H9 (cell line): Measurements from ENCODE around the gene SYP. TPM values are rescaled to one million over a fixed set of nuclear protein-coding genes. Genes with fewer than 3 reads are reported as not detected.

ENCODE experiments used
- DNase-seq: peaks from one replicate; pipeline ENCODE4 v3.0.0-alpha.2; 2017
- H2AFZ ChIP-seq: one replicate; pipeline ENCODE4 v1.6.1; 2013; ENCODE audit warnings: mild to moderate bottlenecking, low read length, control low read depth, moderate library complexity
- H2AK5ac ChIP-seq: 2 replicates; pipeline ENCODE4 v1.6.1; 2013; ENCODE audit warnings: low read length, control low read depth, mixed read lengths; ENCODE audit not compliant: insufficient read length
- H2BK120ac ChIP-seq: one replicate; pipeline ENCODE4 v1.6.1; 2013; ENCODE audit warnings: low read depth, mild to moderate bottlenecking, low read length, control low read depth, inconsistent platforms; ENCODE audit not compliant: poor library complexity, severe bottlenecking
- H2BK12ac ChIP-seq: 2 replicates; pipeline ENCODE4 v1.6.1; 2013; ENCODE audit warnings: low read length, control low read depth, mixed read lengths, low read depth; ENCODE audit not compliant: insufficient read length
- H2BK15ac ChIP-seq: 2 replicates; pipeline ENCODE4 v1.6.1; 2013; ENCODE audit warnings: low read depth, low read length, control low read depth
- H2BK20ac ChIP-seq: one replicate; pipeline ENCODE4 v1.6.1; 2013; ENCODE audit warnings: low read depth, mild to moderate bottlenecking, low read length, control low read depth, inconsistent platforms; ENCODE audit not compliant: poor library complexity, severe bottlenecking
- H2BK5ac ChIP-seq: 2 replicates; pipeline ENCODE4 v1.6.1; 2013; ENCODE audit warnings: low read length, control low read depth, mixed read lengths; ENCODE audit not compliant: insufficient read length
- H3K14ac ChIP-seq: 2 replicates; pipeline ENCODE4 v1.6.1; 2013; ENCODE audit warnings: low read length, control low read depth; ENCODE audit not compliant: insufficient read depth
- H3K18ac ChIP-seq: 2 replicates; pipeline ENCODE4 v1.6.1; 2013; ENCODE audit warnings: low read depth, mild to moderate bottlenecking, mixed read lengths, low read length, control low read depth; ENCODE audit not compliant: insufficient read length
- H3K23ac ChIP-seq: 2 replicates; pipeline ENCODE4 v1.6.1; 2013; ENCODE audit warnings: low read length, control low read depth, mixed read lengths, low read depth; ENCODE audit not compliant: insufficient read length
- H3K23me2 ChIP-seq: 2 replicates; pipeline ENCODE4 v1.6.1; 2013; ENCODE audit warnings: low read depth, mild to moderate bottlenecking, mixed read lengths, low read length, control low read depth; ENCODE audit not compliant: insufficient read length, poor library complexity, severe bottlenecking
- H3K27ac ChIP-seq: 2 replicates; pipeline ENCODE4 v1.5.1; 2013; ENCODE audit warnings: low read length, control low read depth, mixed read lengths, low read depth; ENCODE audit not compliant: insufficient read length
- H3K27me3 ChIP-seq: 2 replicates; pipeline ENCODE4 v1.6.1; 2013; ENCODE audit warnings: low read length, control low read depth, inconsistent platforms; ENCODE audit not compliant: insufficient read depth
- H3K4ac ChIP-seq: 2 replicates; pipeline ENCODE4 v1.6.1; 2013; ENCODE audit warnings: low read depth, mild to moderate bottlenecking, control low read depth, inconsistent platforms, low read length, moderate library complexity
- H3K4me1 ChIP-seq: 2 replicates; pipeline ENCODE4 v1.6.1; 2013; ENCODE audit warnings: low read length, control low read depth, inconsistent platforms; ENCODE audit not compliant: insufficient read depth
- H3K4me2 ChIP-seq: 2 replicates; pipeline ENCODE4 v1.6.1; 2013; ENCODE audit warnings: low read length, control low read depth, mixed read lengths; ENCODE audit not compliant: insufficient read length, insufficient read depth
- H3K56ac ChIP-seq: 2 replicates; pipeline ENCODE4 v1.6.1; 2013; ENCODE audit warnings: low read depth, mild to moderate bottlenecking, mixed read lengths, low read length, control low read depth; ENCODE audit not compliant: insufficient read length
- H3K79me1 ChIP-seq: 2 replicates; pipeline ENCODE4 v1.6.1; 2013; ENCODE audit warnings: low read depth, mild to moderate bottlenecking, moderate library complexity, low read length, control low read depth, inconsistent platforms; ENCODE audit not compliant: insufficient read depth, poor library complexity, severe bottlenecking
- H3K79me2 ChIP-seq: 2 replicates; pipeline ENCODE4 v1.6.1; 2013; ENCODE audit warnings: low read length, control low read depth, inconsistent platforms; ENCODE audit not compliant: insufficient read depth
- H3K9ac ChIP-seq: 2 replicates; pipeline ENCODE4 v1.6.1; 2013; ENCODE audit warnings: low read length, control low read depth, mixed read lengths; ENCODE audit not compliant: insufficient read length; ENCODE audit errors: extremely low read depth
- H3K9me3 ChIP-seq: one replicate; pipeline ENCODE4 v1.6.1; 2013; ENCODE audit warnings: low read depth, low read length, inconsistent platforms; ENCODE audit not compliant: control insufficient read depth
- H3T11ph ChIP-seq: one replicate; pipeline ENCODE4 v1.6.1; 2013; ENCODE audit warnings: mild to moderate bottlenecking, low read length, control low read depth, inconsistent platforms
- H4K20me1 ChIP-seq: one replicate; pipeline ENCODE4 v1.6.1; 2013; ENCODE audit not compliant: control insufficient read depth, insufficient read length, insufficient read depth
- H4K5ac ChIP-seq: 2 replicates; pipeline ENCODE4 v1.6.1; 2013; ENCODE audit warnings: low read depth, mild to moderate bottlenecking, mixed read lengths, low read length, control low read depth; ENCODE audit not compliant: insufficient read length
- H4K8ac ChIP-seq: replicated peaks from 2 replicates; pipeline ENCODE4 v1.6.1; 2013; ENCODE audit warnings: low read length, control low read depth, mixed read lengths, low read depth; ENCODE audit not compliant: insufficient read length
- H4K91ac ChIP-seq: 2 replicates; pipeline ENCODE4 v1.6.1; 2013; ENCODE audit warnings: low read depth, mild to moderate bottlenecking, moderate library complexity, mixed read lengths, low read length, control low read depth; ENCODE audit not compliant: insufficient read length
- H3K27ac Mint-ChIP-seq, 3 experiments: 2 replicates in 2 of 3; 3 replicates in 1 of 3; pipeline ENCODE4 v1.8.0; 2020 to 2021; ENCODE audit warnings: mixed read lengths in 3 of 3, mild to moderate bottlenecking in 1 of 3, moderate library complexity in 1 of 3
- H3K27me3 Mint-ChIP-seq: 2 replicates; pipeline ENCODE4 v1.8.0; 2021; ENCODE audit warnings: low read depth, mild to moderate bottlenecking, moderate library complexity, mixed read lengths
- H3K36me3 Mint-ChIP-seq, 3 experiments: 2 replicates in 2 of 3; 3 replicates in 1 of 3; pipeline ENCODE4 v1.8.0; 2020 to 2021; ENCODE audit warnings: low read depth in 3 of 3, mixed read lengths in 3 of 3; ENCODE audit not compliant: insufficient read depth in 1 of 3
- H3K4me1 Mint-ChIP-seq, 2 experiments: 2 replicates each; pipeline ENCODE4 v1.8.0; 2020; ENCODE audit warnings: mixed read lengths in 2 of 2
- H3K4me3 Mint-ChIP-seq, 2 experiments: 2 replicates in 1 of 2; 3 replicates in 1 of 2; pipeline ENCODE4 v1.8.0; 2020 to 2021; ENCODE audit warnings: mild to moderate bottlenecking in 2 of 2, mixed read lengths in 2 of 2, moderate library complexity in 1 of 2
- H3K9me3 Mint-ChIP-seq, 2 experiments: 2 replicates in 1 of 2; 3 replicates in 1 of 2; pipeline ENCODE4 v1.8.0; 2020; ENCODE audit warnings: mild to moderate bottlenecking in 2 of 2, mixed read lengths in 2 of 2, moderate library complexity in 1 of 2
- CTCF ChIP-seq: fragments of 200-600 bp; sonication (generic); conservative IDR thresholded peaks from 3 replicates; pipeline ENCODE4 v1.8.0; 2021; ENCODE audit warnings: antibody characterized with exemption, mild to moderate bottlenecking
- WGBS: extraction: QIAGEN DNeasy Blood & Tissue Kit; methylation state at CpG from one replicate; pipeline ENCODE4 v1.1.7; 2013; ENCODE audit warnings: missing lambda C conversion rate, low lambda C conversion rate, mixed read lengths; ENCODE audit not compliant: insufficient read length; ENCODE audit errors: extremely low coverage; 5-methylcytosine and 5-hydroxymethylcytosine counted together
- total RNA-seq: library from RNA; stranded (reverse); gene quantifications from 2 replicates; pipeline ENCODE4 v1.2.1, GENCODE V29; 2021

The SYP gene
- total RNA-seq, 1 experiment from 2014 or later, result 1.8 TPM

GRCh38 chrX:49177873-49178480 is 22.0 kb downstream of the SYP start:
- Histone ChIP-seq H4K5ac (no peak overlapping the region), H3K27ac (no peak overlapping the region), H3K9me3 (peaks cover 29% of the 10 kb centered on the region), H3K14ac (no peak overlapping the region), H3K4ac (no peak overlapping the region), H3K56ac (no peak overlapping the region), H2BK15ac (no peak overlapping the region), H2BK12ac (no peak overlapping the region), H2AFZ (no peak overlapping the region), H4K8ac (no peak overlapping the region), H3K9ac (no peak overlapping the region), H3K23me2 (no peaks in the 10 kb centered on the region), H4K91ac (no peak overlapping the region), H3K4me2 (no peak overlapping the region), H2BK5ac (no peak overlapping the region), H3K18ac (no peak overlapping the region), H2AK5ac (no peak overlapping the region), H3K4me1 (no peaks in the 10 kb centered on the region), H3K23ac (no peak overlapping the region), H3K79me2 (no peaks in the 10 kb centered on the region), H2BK20ac (no peak overlapping the region), H3K79me1 (no peaks in the 10 kb centered on the region), H4K20me1 (no peaks in the 10 kb centered on the region), H3T11ph (no peak overlapping the region), H3K27me3 (no peaks in the 10 kb centered on the region), H2BK120ac (no peak overlapping the region)
- H3K4me3 Mint-ChIP-seq, result no peak overlapping the region
- peaks cover 3% of the 10 kb centered on the region for H3K27me3 Mint-ChIP-seq
- peaks cover 71 to 75% of the 10 kb centered on the region in 2 experiments for H3K9me3 Mint-ChIP-seq
- peaks cover 34 to 64% (median 57%) of the 10 kb centered on the region in 3 experiments for H3K36me3 Mint-ChIP-seq
- no peak for TF ChIP-seq CTCF
- H3K27ac Mint-ChIP-seq, result no peak overlapping the region
- no peak for DNase-seq
- WGBS, result no CpG with 5 or more reads among the region's 23 CpGs
- H3K4me1 Mint-ChIP-seq, result peaks cover 0 to 12% of the 10 kb centered on the region in 2 experiments; a peak in 2 of 4 replicates
